IMR-90 (cell line): Measurements from ENCODE around the gene SEPTIN10.

ENCODE experiments used
- BHLHE40 ChIP-seq: fragments of 150-350 bp; IDR thresholded peaks from 2 replicates; pipeline ENCODE4 v1.6.1; 2016; ENCODE audit warnings: mild to moderate bottlenecking, low read depth, low read length
- CHD1 ChIP-seq: IDR thresholded peaks from 2 replicates; pipeline ENCODE4 v1.6.1; 2012; ENCODE audit warnings: low read depth, low read length, improper control_type of control experiment
- CTCF ChIP-seq: conservative IDR thresholded peaks from 2 replicates; pipeline ENCODE4 v1.5.1; 2012; ENCODE audit warnings: mild to moderate bottlenecking, low read depth, low read length, improper control_type of control experiment
- POLR2A ChIP-seq: IDR thresholded peaks from 2 replicates; pipeline ENCODE4 v1.6.1; 2012; ENCODE audit warnings: mild to moderate bottlenecking, low read depth, low read length
- RAD21 ChIP-seq: IDR thresholded peaks from 2 replicates; pipeline ENCODE4 v1.6.1; 2012; ENCODE audit warnings: low read length, improper control_type of control experiment
- USF2 ChIP-seq: fragments of 150-350 bp; IDR thresholded peaks from 2 replicates; pipeline ENCODE4 v1.6.1; 2017; ENCODE audit warnings: mild to moderate bottlenecking, antibody characterized with exemption, low read length, low read depth

- TF ChIP-seq CTCF (no peak), RAD21 (no peak), BHLHE40 (no peak), POLR2A (no peak), CHD1 (no peak), USF2 (no peak)
These were observed 105.2 kb downstream of the SEPTIN10 start for GRCh38 chr2:109508556-109508955.
